DND-41 (cell line): Measurements from ENCODE around the gene DNAJC4.
"Not testable (repeated sequence)": the region's sequence is repeated elsewhere in the genome, so short reads cannot be mapped to it uniquely, and the experiment has no call there.

Source experiments
- ATAC-seq: fragments of 200-7000 bp; cut with Tn5 transposase; 3 replicates; pipeline ENCODE4 v1.9.1; 2021; ENCODE audit warnings: low read depth; ENCODE audit not compliant: insufficient read depth
- DNase-seq: peaks from one replicate; pipeline ENCODE4 v3.0.0-alpha.2; 2020
- H2AFZ ChIP-seq: 2 replicates; pipeline ENCODE4 v1.6.0; 2012; ENCODE audit warnings: low read depth, low read length
- H3K27ac ChIP-seq: 2 replicates; pipeline ENCODE4 v1.5.1; 2012; ENCODE audit warnings: low read length, inconsistent platforms
- H3K27me3 ChIP-seq: fragments of 200-600 bp; sonication (generic); 2 replicates; pipeline ENCODE4 v1.6.0; 2012; ENCODE audit warnings: low read length, mild to moderate bottlenecking, inconsistent platforms; ENCODE audit not compliant: insufficient read depth, poor library complexity
- H3K36me3 ChIP-seq: 2 replicates; pipeline ENCODE4 v1.5.1; 2012; ENCODE audit warnings: low read length, inconsistent platforms; ENCODE audit not compliant: insufficient read depth
- H3K4me1 ChIP-seq: 2 replicates; pipeline ENCODE4 v1.5.1; 2012; ENCODE audit warnings: mild to moderate bottlenecking, low read length; ENCODE audit not compliant: insufficient read depth
- H3K4me2 ChIP-seq: 2 replicates; pipeline ENCODE4 v1.6.0; 2012; ENCODE audit warnings: mild to moderate bottlenecking, moderate library complexity, low read length, inconsistent platforms; ENCODE audit not compliant: insufficient read depth
- H3K4me3 ChIP-seq, 2 experiments: fragments of 200-600 bp in 1 of 2; shearing (Covaris generic) in 1 of 2; 2 replicates each; pipeline ENCODE4 v1.5.1; 2012 to 2016; ENCODE audit warnings: inconsistent platforms in 2 of 2, low read length in 2 of 2, mild to moderate bottlenecking in 2 of 2, low read depth in 1 of 2, moderate library complexity in 1 of 2
- H3K79me2 ChIP-seq: 2 replicates; pipeline ENCODE4 v1.6.0; 2012; ENCODE audit warnings: low read length, inconsistent platforms; ENCODE audit not compliant: insufficient read depth
- H3K9ac ChIP-seq: 2 replicates; pipeline ENCODE4 v1.6.0; 2012; ENCODE audit warnings: low read depth, mild to moderate bottlenecking, inconsistent platforms, low read length, moderate library complexity
- H3K9me3 ChIP-seq: 2 replicates; pipeline ENCODE4 v1.5.1; 2012; ENCODE audit warnings: low read length, moderate library complexity, mild to moderate bottlenecking, inconsistent platforms; ENCODE audit not compliant: insufficient read depth, severe bottlenecking
- H4K20me1 ChIP-seq: 2 replicates; pipeline ENCODE4 v1.6.0; 2012; ENCODE audit warnings: low read length; ENCODE audit not compliant: insufficient read depth
- EZH2 ChIP-seq: IDR thresholded peaks from 3 replicates; pipeline ENCODE4 v1.6.1; 2012; ENCODE audit warnings: borderline replicate concordance, low read depth, mild to moderate bottlenecking, moderate library complexity, low read length, inconsistent platforms; ENCODE audit not compliant: severe bottlenecking
- TF ChIP-seq, protein P1 (sequence below): IDR thresholded peaks from 2 replicates; pipeline ENCODE4 v1.5.1; 2012; ENCODE audit warnings: borderline replicate concordance, low read length, moderate library complexity, mild to moderate bottlenecking; ENCODE audit not compliant: poor library complexity, severe bottlenecking; ENCODE audit errors: extremely low read depth

DNAJC4 gene

GRCh38 chr11:64245401-64245796 lies 15.1 kb downstream of the DNAJC4 start:
- Histone ChIP-seq H3K4me2 (peak overlapping the region; percentile 93), H3K79me2 (peaks cover 46% of the 10 kb centered on the region), H2AFZ (peak overlapping the region; percentile 71; the same call in 1 of the 2 replicates), H4K20me1 (peaks cover 31% of the 10 kb centered on the region), H3K9me3 (no peaks in the 10 kb centered on the region), H3K36me3 (peaks cover 30% of the 10 kb centered on the region), H3K9ac (peak overlapping the region; percentile 83), H3K27ac (peak overlapping the region; percentile 91), H3K4me1 (peaks cover 52% of the 10 kb centered on the region), H3K4me3 (peak overlapping the region; percentile 82 to 90; a peak in 3 of 4 replicates), H3K27me3 (no peaks in the 10 kb centered on the region)
- peak; percentile 78 for DNase-seq
- peak; percentile 11 for ATAC-seq
- TF ChIP-seq, protein P1, sequence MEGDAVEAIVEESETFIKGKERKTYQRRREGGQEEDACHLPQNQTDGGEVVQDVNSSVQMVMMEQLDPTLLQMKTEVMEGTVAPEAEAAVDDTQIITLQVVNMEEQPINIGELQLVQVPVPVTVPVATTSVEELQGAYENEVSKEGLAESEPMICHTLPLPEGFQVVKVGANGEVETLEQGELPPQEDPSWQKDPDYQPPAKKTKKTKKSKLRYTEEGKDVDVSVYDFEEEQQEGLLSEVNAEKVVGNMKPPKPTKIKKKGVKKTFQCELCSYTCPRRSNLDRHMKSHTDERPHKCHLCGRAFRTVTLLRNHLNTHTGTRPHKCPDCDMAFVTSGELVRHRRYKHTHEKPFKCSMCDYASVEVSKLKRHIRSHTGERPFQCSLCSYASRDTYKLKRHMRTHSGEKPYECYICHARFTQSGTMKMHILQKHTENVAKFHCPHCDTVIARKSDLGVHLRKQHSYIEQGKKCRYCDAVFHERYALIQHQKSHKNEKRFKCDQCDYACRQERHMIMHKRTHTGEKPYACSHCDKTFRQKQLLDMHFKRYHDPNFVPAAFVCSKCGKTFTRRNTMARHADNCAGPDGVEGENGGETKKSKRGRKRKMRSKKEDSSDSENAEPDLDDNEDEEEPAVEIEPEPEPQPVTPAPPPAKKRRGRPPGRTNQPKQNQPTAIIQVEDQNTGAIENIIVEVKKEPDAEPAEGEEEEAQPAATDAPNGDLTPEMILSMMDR, result no peak
- no peak for TF ChIP-seq EZH2

- peaks cover 30% of the 10 kb centered on the region for H3K36me3 ChIP-seq
- peak overlapping the region; percentile 93 for H3K4me2 ChIP-seq
- TF ChIP-seq, protein P1, result no peak
- no peak for TF ChIP-seq EZH2
- H3K4me3 ChIP-seq, result peak overlapping the region; percentile 82 to 90
- peak; percentile 80 for DNase-seq
- no peaks in the 10 kb centered on the region for H3K27me3 ChIP-seq
- H2AFZ ChIP-seq, result peak overlapping the region; percentile 71
- peak overlapping the region; percentile 83 for H3K9ac ChIP-seq
- H3K27ac ChIP-seq, result peak overlapping the region; percentile 91
- H3K9me3 ChIP-seq, result no peaks in the 10 kb centered on the region
- H3K79me2 ChIP-seq, result peaks cover 46% of the 10 kb centered on the region
- H4K20me1 ChIP-seq, result peaks cover 31% of the 10 kb centered on the region
- ATAC-seq, result peak; percentile 16
- H3K4me1 ChIP-seq, result peaks cover 56% of the 10 kb centered on the region
These were observed 15.7 kb downstream of the DNAJC4 start for GRCh38 chr11:64245797-64246620.

DNA sequence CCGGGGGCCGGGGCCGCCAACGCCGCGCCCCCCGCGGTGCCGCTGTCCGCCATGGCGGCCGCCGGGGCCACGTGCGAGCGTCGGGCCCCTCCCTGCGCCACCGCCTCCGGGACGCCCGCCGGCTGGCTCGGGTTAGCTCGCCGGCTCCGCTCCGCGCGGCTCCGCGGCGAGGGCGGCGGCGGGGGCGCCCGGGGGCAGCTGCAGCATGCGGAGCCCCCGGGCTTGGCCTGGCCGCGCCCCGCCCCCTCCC lies 16.2 kb downstream of the DNAJC4 start:
- H3K36me3 ChIP-seq, result peaks cover 30% of the 10 kb centered on the region
- peaks cover 45% of the 10 kb centered on the region for H3K79me2 ChIP-seq
- not testable (repeated sequence) for ATAC-seq, H3K9me3 ChIP-seq, H3K27ac ChIP-seq, H3K27me3 ChIP-seq, DNase-seq
- H3K4me3 ChIP-seq, result peak overlapping the region in 1 of 2 experiments; percentile 90; a peak in 2 of 4 replicates
- H3K4me1 ChIP-seq, result peaks cover 58% of the 10 kb centered on the region
- peak overlapping the region; percentile 93 for H3K4me2 ChIP-seq
- peak overlapping the region; percentile 71; the same call in 1 of the 2 replicates for H2AFZ ChIP-seq
- H3K9ac ChIP-seq, result peak overlapping the region; percentile 83
- peaks cover 31% of the 10 kb centered on the region for H4K20me1 ChIP-seq

- ATAC-seq (peak; percentile 61), DNase-seq (peak; percentile 91)
- Histone ChIP-seq H3K27me3 (no peaks in the 10 kb centered on the region), H3K4me3 (peak within 1 kb of the TSS; percentile 82 to 90), H3K9me3 (no peaks in the 10 kb centered on the region), H3K36me3 (peaks cover 30% of the 10 kb centered on the region), H3K79me2 (peaks cover 43% of the 10 kb centered on the region), H3K9ac (peak within 1 kb of the TSS; percentile 83), H3K4me2 (peak within 1 kb of the TSS; percentile 93), H3K4me1 (peaks cover 61% of the 10 kb centered on the region), H4K20me1 (peaks cover 31% of the 10 kb centered on the region), H3K27ac (peak within 1 kb of the TSS; percentile 91), H2AFZ (peak within 1 kb of the TSS; percentile 71)
- TF ChIP-seq, protein P1, result no peak
- TF ChIP-seq EZH2, result no peak
These were observed 16.8 kb downstream of the DNAJC4 start, which contains the start of gene PPP1R14B for GRCh38 chr11:64246871-64247728. Gene PPP1R14B (minus strand): TSS chr11:64246943. CDS start chr11:64246673, 270 bp downstream.
